HUES48 (cell line): Measurements from ENCODE around the gene CEBPB.
A peak's percentile ranks its signal among the peaks of the same experiment; 100 is the strongest.

Experiments
- H3K27ac ChIP-seq: one replicate; pipeline ENCODE4 v1.7.0; 2013; ENCODE audit warnings: low read depth, low read length, inconsistent platforms
- H3K27me3 ChIP-seq: 2 replicates; pipeline ENCODE4 v1.6.1; 2013; ENCODE audit warnings: mild to moderate bottlenecking, low read length; ENCODE audit not compliant: control insufficient read depth, insufficient read depth
- H3K36me3 ChIP-seq: 2 replicates; pipeline ENCODE4 v1.6.1; 2013; ENCODE audit warnings: low read length; ENCODE audit not compliant: control insufficient read depth, insufficient read depth
- H3K4me1 ChIP-seq: 2 replicates; pipeline ENCODE4 v1.6.1; 2013; ENCODE audit warnings: mild to moderate bottlenecking, low read length; ENCODE audit not compliant: control insufficient read depth, insufficient read depth
- H3K4me3 ChIP-seq: 2 replicates; pipeline ENCODE4 v1.5.1; 2013; ENCODE audit warnings: mild to moderate bottlenecking, low read depth, low read length
- H3K9ac ChIP-seq: 2 replicates; pipeline ENCODE4 v1.6.1; 2013; ENCODE audit warnings: mild to moderate bottlenecking, low read depth, low read length, moderate library complexity
- H3K9me3 ChIP-seq: 2 replicates; pipeline ENCODE4 v1.6.1; 2013; ENCODE audit warnings: low read length; ENCODE audit not compliant: control insufficient read depth, insufficient read depth

CEBPB gene

GRCh38 chr20:50188287-50188688, 2.3 kb upstream of the CEBPB start:
- Histone ChIP-seq H3K27ac (no peak overlapping the region), H3K4me1 (peaks cover 22% of the 10 kb centered on the region), H3K9me3 (no peaks in the 10 kb centered on the region), H3K36me3 (no peaks in the 10 kb centered on the region), H3K27me3 (peaks cover 3% of the 10 kb centered on the region; the same call in 1 of the 2 replicates), H3K4me3 (no peak overlapping the region), H3K9ac (no peak overlapping the region)

GRCh38 chr20:50188879-50189680, 1.6 kb upstream of the CEBPB start:
- H3K4me3 ChIP-seq, result no peak overlapping the region
- H3K9ac ChIP-seq, result no peak overlapping the region

GRCh38 chr20:50189681-50190250, 864 bp upstream of the CEBPB start:
- Histone ChIP-seq H3K27ac (no peak overlapping the region), H3K36me3 (no peaks in the 10 kb centered on the region), H3K27me3 (peaks cover 3% of the 10 kb centered on the region; the same call in 1 of the 2 replicates), H3K9me3 (no peaks in the 10 kb centered on the region), H3K4me1 (peaks cover 37% of the 10 kb centered on the region), H3K4me3 (peak overlapping the region; percentile 97), H3K9ac (no peak overlapping the region)

More at GRCh38 chr20:50188879-50189680, 1.6 kb upstream of the CEBPB start:
- peaks cover 30% of the 10 kb centered on the region for H3K4me1 ChIP-seq
- H3K27ac ChIP-seq, result no peak overlapping the region
- H3K27me3 ChIP-seq, result peaks cover 3% of the 10 kb centered on the region; the same call in 1 of the 2 replicates
- H3K9me3 ChIP-seq, result no peaks in the 10 kb centered on the region
- H3K36me3 ChIP-seq, result no peaks in the 10 kb centered on the region

GRCh38 chr20:50191065-50191543, 474 bp downstream of the CEBPB start:
- Histone ChIP-seq H3K9ac (peak overlapping the region; percentile 90; the same call in 1 of the 2 replicates), H3K27ac (peak overlapping the region; percentile 79), H3K4me3 (peak overlapping the region; percentile 97), H3K4me1 (peaks cover 41% of the 10 kb centered on the region), H3K27me3 (0 out of 2 replicates have a peak, but pooled peaks cover under 1% of the 10 kb centered on the region), H3K9me3 (no peaks in the 10 kb centered on the region), H3K36me3 (no peaks in the 10 kb centered on the region)

GRCh38 chr20:50191544-50192363, 1.1 kb downstream of the CEBPB start:
- Histone ChIP-seq H3K9me3 (no peaks in the 10 kb centered on the region), H3K27me3 (no peaks in the 10 kb centered on the region), H3K36me3 (no peaks in the 10 kb centered on the region), H3K27ac (peak overlapping the region; percentile 60), H3K4me3 (peak overlapping the region; percentile 97), H3K4me1 (peaks cover 41% of the 10 kb centered on the region), H3K9ac (peak overlapping the region; percentile 90)

GRCh38 chr20:50192364-50193198, 2.0 kb downstream of the CEBPB start:
- Histone ChIP-seq H3K4me1 (peaks cover 36% of the 10 kb centered on the region), H3K27me3 (no peaks in the 10 kb centered on the region), H3K4me3 (peak overlapping the region; percentile 97), H3K9ac (peak overlapping the region; percentile 90), H3K9me3 (no peaks in the 10 kb centered on the region), H3K36me3 (no peaks in the 10 kb centered on the region), H3K27ac (peak overlapping the region; percentile 60)

- peak overlapping the region; percentile 60 for H3K27ac ChIP-seq
- peak overlapping the region; percentile 97 for H3K4me3 ChIP-seq
- no peaks in the 10 kb centered on the region for H3K36me3 ChIP-seq
- H3K4me1 ChIP-seq, result peaks cover 32% of the 10 kb centered on the region
- H3K27me3 ChIP-seq, result no peaks in the 10 kb centered on the region
- no peaks in the 10 kb centered on the region for H3K9me3 ChIP-seq
- H3K9ac ChIP-seq, result peak overlapping the region; percentile 90; the same call in 1 of the 2 replicates
Observed at GRCh38 chr20:50193199-50193835, 2.7 kb downstream of the CEBPB start.

- Histone ChIP-seq H3K36me3 (no peaks in the 10 kb centered on the region), H3K27me3 (no peaks in the 10 kb centered on the region), H3K4me3 (peak overlapping the region; percentile 97; the same call in 1 of the 2 replicates), H3K9me3 (no peaks in the 10 kb centered on the region), H3K4me1 (peaks cover 32% of the 10 kb centered on the region), H3K9ac (no peak overlapping the region; the same call in 1 of the 2 replicates), H3K27ac (peak overlapping the region; percentile 60)
Observed at GRCh38 chr20:50193836-50194421, 3.3 kb downstream of the CEBPB start.

- H3K9me3 ChIP-seq, result no peaks in the 10 kb centered on the region; the same call in 1 of the 2 replicates
- no peak overlapping the region for H3K4me3 ChIP-seq
Observed at GRCh38 chr20:50194422-50194830, 3.8 kb downstream of the CEBPB start.

More at GRCh38 chr20:50194422-50194830, 3.8 kb downstream of the CEBPB start:
- Histone ChIP-seq H3K9ac (no peak overlapping the region), H3K36me3 (no peaks in the 10 kb centered on the region), H3K27ac (no peak overlapping the region), H3K27me3 (no peaks in the 10 kb centered on the region), H3K4me1 (peaks cover 31% of the 10 kb centered on the region)
